Stomach smooth muscle (tissue), 2 donors: ENCODE results near the gene CACNB2.

Source experiments
- H3K27ac ChIP-seq: one replicate; pipeline ENCODE4 v1.7.0; 2013; ENCODE audit warnings: mild to moderate bottlenecking, low read length, inconsistent platforms
- H3K27me3 ChIP-seq, 2 donors: one replicate each; pipeline ENCODE4 v1.7.0; 2013; ENCODE audit warnings: low read length in 2 of 2; ENCODE audit not compliant: insufficient read depth in 2 of 2, control insufficient read depth in 1 of 2
- H3K36me3 ChIP-seq, 2 donors: one replicate each; pipeline ENCODE4 v1.7.0; 2013; ENCODE audit warnings: low read length in 2 of 2; ENCODE audit not compliant: control insufficient read depth in 2 of 2, insufficient read depth in 2 of 2
- H3K4me1 ChIP-seq: one replicate; pipeline ENCODE4 v1.7.0; 2013; ENCODE audit warnings: low read length; ENCODE audit not compliant: control insufficient read depth, insufficient read depth
- H3K4me3 ChIP-seq, 2 donors: one replicate each; pipeline ENCODE4 v1.7.0; 2013; ENCODE audit warnings: low read length in 2 of 2
- H3K9ac ChIP-seq, 2 donors: one replicate each; pipeline ENCODE4 v1.7.0; 2013; ENCODE audit warnings: low read length in 2 of 2, mild to moderate bottlenecking in 1 of 2
- H3K9me3 ChIP-seq, 2 donors: one replicate each; pipeline ENCODE4 v1.7.0; 2013; ENCODE audit warnings: low read length in 2 of 2; ENCODE audit not compliant: control insufficient read depth in 2 of 2
- donor health status: healthy.
- donor health status: Pancreatic carcinoma.

CACNB2 gene

GRCh38 chr10:18229826-18230225 lies 89.6 kb downstream of the CACNB2 start:
- Histone ChIP-seq H3K4me1 (peaks cover 5% of the 10 kb centered on the region), H3K27me3 (no peaks in the 10 kb centered on the region), H3K9me3 (no peaks in the 10 kb centered on the region), H3K27ac (no peak overlapping the region), H3K36me3 (no peaks in the 10 kb centered on the region), H3K4me3 (no peak overlapping the region), H3K9ac (no peak overlapping the region)

DNA sequence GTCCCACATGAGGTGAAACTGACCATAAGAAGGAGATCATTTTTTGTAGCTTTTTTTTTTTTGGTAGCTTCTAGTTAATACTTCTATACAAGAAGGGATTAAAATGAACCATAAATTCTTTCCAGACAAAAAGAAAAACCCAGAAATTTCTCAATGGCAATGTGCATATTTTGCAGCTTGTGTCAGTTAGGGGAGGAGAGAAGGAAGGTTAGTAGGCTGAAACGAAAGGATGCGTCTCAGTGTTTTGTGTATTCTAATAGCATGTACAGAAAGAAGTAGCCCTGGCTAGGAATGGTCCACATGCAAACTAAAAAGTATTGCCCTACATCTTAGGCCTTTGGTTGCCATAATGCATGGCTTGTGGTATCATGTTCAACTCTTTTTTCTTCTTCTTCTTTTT lies 90.6 kb downstream of the CACNB2 start:
- Histone ChIP-seq H3K36me3 (no peaks in the 10 kb centered on the region), H3K9me3 (no peaks in the 10 kb centered on the region), H3K27ac (no peak overlapping the region), H3K4me1 (peaks cover 3% of the 10 kb centered on the region), H3K27me3 (no peaks in the 10 kb centered on the region), H3K4me3 (no peak overlapping the region), H3K9ac (no peak overlapping the region)

DNA sequence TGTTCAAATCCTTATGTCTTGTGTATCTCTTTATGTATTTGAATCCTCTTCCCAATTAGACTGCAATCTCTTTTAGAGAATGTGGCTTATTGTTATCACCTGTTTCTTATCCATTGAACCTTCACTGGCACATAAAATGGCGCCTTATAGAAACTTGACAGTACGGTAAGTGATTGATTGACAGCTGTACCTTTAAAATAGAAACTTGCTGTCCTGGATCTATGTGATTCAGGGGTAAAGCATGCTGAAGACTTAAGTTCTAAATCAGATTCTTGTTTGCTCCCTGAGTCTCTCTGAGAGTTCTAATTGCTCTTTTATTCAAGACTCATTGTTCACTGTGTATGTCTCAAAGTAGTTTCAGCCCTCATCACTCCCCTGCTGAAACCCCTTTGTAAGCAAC lies 91.3 kb downstream of the CACNB2 start:
- Histone ChIP-seq H3K4me3 (no peak overlapping the region), H3K4me1 (peaks cover 3% of the 10 kb centered on the region), H3K9me3 (no peaks in the 10 kb centered on the region), H3K27me3 (no peaks in the 10 kb centered on the region), H3K36me3 (no peaks in the 10 kb centered on the region), H3K27ac (no peak overlapping the region), H3K9ac (no peak overlapping the region)

- H3K4me1 ChIP-seq = peaks cover 9% of the 10 kb centered on the region
- H3K9ac ChIP-seq = no peak overlapping the region
- H3K9me3 ChIP-seq = no peaks in the 10 kb centered on the region
- no peaks in the 10 kb centered on the region for H3K36me3 ChIP-seq
- H3K27ac ChIP-seq = no peak overlapping the region
- H3K27me3 ChIP-seq = no peaks in the 10 kb centered on the region
- peak overlapping the region in 1 of 2 donors; percentile 23 for H3K4me3 ChIP-seq
These were observed 93.6 kb downstream of the CACNB2 start for GRCh38 chr10:18233775-18234174.

DNA sequence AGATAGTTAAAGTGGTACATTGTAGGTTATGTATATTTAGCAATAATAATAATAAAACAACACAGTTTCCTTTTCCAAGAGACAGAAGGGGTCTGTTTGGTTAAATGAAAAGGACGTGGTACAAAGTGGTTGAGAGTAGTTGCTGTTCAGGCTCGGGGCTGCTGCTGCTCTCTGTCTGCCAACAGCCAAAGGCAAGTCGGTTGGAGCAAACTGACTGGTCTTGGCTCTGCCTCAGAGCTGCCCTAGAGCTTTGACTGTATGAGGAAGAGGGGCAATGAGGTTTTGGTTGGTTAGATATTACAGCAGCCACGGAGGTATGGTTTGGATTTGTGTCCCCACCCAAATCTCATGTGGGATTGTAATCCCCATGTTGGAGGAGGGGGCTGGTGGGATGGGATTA lies 95.3 kb downstream of the CACNB2 start:
- Histone ChIP-seq H3K9me3 (no peaks in the 10 kb centered on the region), H3K36me3 (no peaks in the 10 kb centered on the region), H3K27me3 (no peaks in the 10 kb centered on the region), H3K4me3 (no peak overlapping the region), H3K9ac (no peak overlapping the region), H3K4me1 (peaks cover 9% of the 10 kb centered on the region), H3K27ac (no peak overlapping the region)

GRCh38 chr10:18236756-18237155 lies 96.5 kb downstream of the CACNB2 start:
- H3K27ac ChIP-seq = no peak overlapping the region
- H3K36me3 ChIP-seq = no peaks in the 10 kb centered on the region
- peaks cover 9% of the 10 kb centered on the region for H3K4me1 ChIP-seq
- no peak overlapping the region for H3K9ac ChIP-seq
- no peaks in the 10 kb centered on the region for H3K27me3 ChIP-seq
- H3K9me3 ChIP-seq = no peaks in the 10 kb centered on the region
- H3K4me3 ChIP-seq = no peak overlapping the region

GRCh38 chr10:18238870-18239485 lies 98.8 kb downstream of the CACNB2 start:
- Histone ChIP-seq H3K9ac (no peak overlapping the region), H3K9me3 (no peaks in the 10 kb centered on the region), H3K27me3 (no peaks in the 10 kb centered on the region), H3K4me1 (peaks cover 9% of the 10 kb centered on the region), H3K27ac (no peak overlapping the region), H3K36me3 (peaks cover 3 to 6% of the 10 kb centered on the region in 2 donors), H3K4me3 (no peak overlapping the region)

- H3K4me1 ChIP-seq = peaks cover 9% of the 10 kb centered on the region
- peaks cover 3 to 6% of the 10 kb centered on the region in 2 donors for H3K36me3 ChIP-seq
- H3K4me3 ChIP-seq = no peak overlapping the region
- H3K9me3 ChIP-seq = no peaks in the 10 kb centered on the region
- H3K27ac ChIP-seq = no peak overlapping the region
- no peak overlapping the region for H3K9ac ChIP-seq
- no peaks in the 10 kb centered on the region for H3K27me3 ChIP-seq
These were observed 100.1 kb downstream of the CACNB2 start for GRCh38 chr10:18240185-18240882.

- Histone ChIP-seq H3K9ac (no peak overlapping the region), H3K36me3 (peaks cover 5 to 6% of the 10 kb centered on the region in 2 donors), H3K9me3 (no peaks in the 10 kb centered on the region), H3K4me1 (no peaks in the 10 kb centered on the region), H3K4me3 (no peak overlapping the region), H3K27ac (no peak overlapping the region), H3K27me3 (no peaks in the 10 kb centered on the region)
These were observed 106.7 kb downstream of the CACNB2 start for GRCh38 chr10:18246967-18247366.

- no peaks in the 10 kb centered on the region for H3K36me3 ChIP-seq
- H3K9me3 ChIP-seq = no peaks in the 10 kb centered on the region
- H3K4me1 ChIP-seq = no peaks in the 10 kb centered on the region
- H3K27me3 ChIP-seq = no peaks in the 10 kb centered on the region
- H3K27ac ChIP-seq = no peak overlapping the region
- H3K9ac ChIP-seq = no peak overlapping the region
- no peak overlapping the region for H3K4me3 ChIP-seq
These were observed 111.9 kb downstream of the CACNB2 start for GRCh38 chr10:18252086-18252485.

GRCh38 chr10:18254086-18254485 lies 113.9 kb downstream of the CACNB2 start:
- H3K4me3 ChIP-seq = no peak overlapping the region
- H3K4me1 ChIP-seq = no peaks in the 10 kb centered on the region
- H3K27me3 ChIP-seq = no peaks in the 10 kb centered on the region
- no peak overlapping the region for H3K27ac ChIP-seq
- H3K9ac ChIP-seq = no peak overlapping the region
- no peaks in the 10 kb centered on the region for H3K9me3 ChIP-seq
- no peaks in the 10 kb centered on the region for H3K36me3 ChIP-seq
